ENCODE data around the gene CPNE5.

DNA sequence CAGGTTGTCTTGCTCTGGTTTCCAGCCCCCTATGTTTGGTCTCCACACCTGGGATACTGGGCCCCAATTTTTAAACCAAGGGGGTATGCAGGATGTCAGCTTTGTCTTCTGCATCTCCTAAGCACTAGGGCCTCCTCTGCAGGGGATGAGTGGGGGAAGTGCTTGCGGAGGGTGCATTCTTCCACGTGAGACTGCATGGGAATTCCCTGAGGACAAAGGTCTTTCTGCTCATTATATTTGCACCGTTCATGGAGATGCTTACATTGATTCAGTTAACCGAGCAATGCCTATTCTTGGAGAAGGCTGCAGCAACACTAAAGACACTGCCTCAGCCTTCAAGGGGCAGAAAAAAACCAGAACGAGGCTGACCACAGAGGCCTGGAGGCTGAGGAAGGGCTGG is 96.2 kb downstream of the CPNE5 start:
- TF ChIP-seq, protein P1, sequence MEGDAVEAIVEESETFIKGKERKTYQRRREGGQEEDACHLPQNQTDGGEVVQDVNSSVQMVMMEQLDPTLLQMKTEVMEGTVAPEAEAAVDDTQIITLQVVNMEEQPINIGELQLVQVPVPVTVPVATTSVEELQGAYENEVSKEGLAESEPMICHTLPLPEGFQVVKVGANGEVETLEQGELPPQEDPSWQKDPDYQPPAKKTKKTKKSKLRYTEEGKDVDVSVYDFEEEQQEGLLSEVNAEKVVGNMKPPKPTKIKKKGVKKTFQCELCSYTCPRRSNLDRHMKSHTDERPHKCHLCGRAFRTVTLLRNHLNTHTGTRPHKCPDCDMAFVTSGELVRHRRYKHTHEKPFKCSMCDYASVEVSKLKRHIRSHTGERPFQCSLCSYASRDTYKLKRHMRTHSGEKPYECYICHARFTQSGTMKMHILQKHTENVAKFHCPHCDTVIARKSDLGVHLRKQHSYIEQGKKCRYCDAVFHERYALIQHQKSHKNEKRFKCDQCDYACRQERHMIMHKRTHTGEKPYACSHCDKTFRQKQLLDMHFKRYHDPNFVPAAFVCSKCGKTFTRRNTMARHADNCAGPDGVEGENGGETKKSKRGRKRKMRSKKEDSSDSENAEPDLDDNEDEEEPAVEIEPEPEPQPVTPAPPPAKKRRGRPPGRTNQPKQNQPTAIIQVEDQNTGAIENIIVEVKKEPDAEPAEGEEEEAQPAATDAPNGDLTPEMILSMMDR (IDR thresholded peaks at IDR 0.05), result no peak
- no peak for TF ChIP-seq POLR2AphosphoS5 (IDR thresholded peaks at IDR 0.05)
- TF ChIP-seq EP300 (IDR thresholded peaks at IDR 0.05), result no peak
- TF ChIP-seq POLR2A (IDR thresholded peaks at IDR 0.05), result no peak

Data from stomach (tissue), 4 donors.